Esophagus muscularis mucosa (tissue), 4 donors: ENCODE measurements around the gene STX3. TPM values are rescaled to one million over a fixed set of nuclear protein-coding genes. Genes with fewer than 3 reads are reported as not detected.
"Not testable (repeated sequence)": the region's sequence is repeated elsewhere in the genome, so short reads cannot be mapped to it uniquely, and the experiment has no call there.

Experiments
- DNase-seq: peaks from one replicate; pipeline ENCODE4 v3.0.0-alpha.2; 2017; ENCODE audit errors: extremely low spot score
- H3K27ac ChIP-seq, 4 donors: fragments of 200-600 bp; sonication (generic); replicated peaks in 1 of 4; 1 replicate in 3 of 4; 2 replicates in 1 of 4; pipeline ENCODE4 v1.5.1; 2016 to 2019; ENCODE audit warnings: mild to moderate bottlenecking in 1 of 4
- H3K27me3 ChIP-seq, 4 donors: fragments of 200-600 bp; sonication (generic); one replicate each; pipeline versions ENCODE4 v1.5.1 to v1.6.0; 2016 to 2019
- H3K36me3 ChIP-seq, 4 donors: fragments of 200-600 bp; sonication (generic); one replicate each; pipeline ENCODE4 v1.5.1; 2016 to 2019
- H3K4me1 ChIP-seq, 4 donors: fragments of 200-600 bp; sonication (generic); one replicate each; pipeline ENCODE4 v1.5.1; 2016 to 2019
- H3K4me3 ChIP-seq, 4 donors: fragments of 200-600 bp; sonication (generic); 1 replicate in 2 of 4; 2 replicates in 2 of 4; pipeline ENCODE4 v1.5.1; 2016 to 2019; ENCODE audit warnings: mild to moderate bottlenecking in 4 of 4, moderate library complexity in 1 of 4
- H3K9me3 ChIP-seq, 4 donors: fragments of 200-600 bp; sonication (generic); 1 replicate in 3 of 4; 2 replicates in 1 of 4; pipeline ENCODE4 v1.5.1; 2016 to 2019
- CTCF ChIP-seq, 3 experiments: fragments of 200-600 bp in 2 of 3; fragments of 450-650 bp in 1 of 3; sonication (generic) in 2 of 3; IDR thresholded peaks; one replicate each; pipeline ENCODE4 v1.5.1; 2017 to 2019; ENCODE audit warnings: antibody characterized with exemption in 3 of 3, mild to moderate bottlenecking in 2 of 3, moderate library complexity in 1 of 3
- EP300 ChIP-seq: sonication (generic); formaldehyde crosslinking; IDR thresholded peaks from one replicate; pipeline ENCODE4 v1.6.1; 2017; ENCODE audit warnings: antibody characterized with exemption
- POLR2A ChIP-seq: fragments of 450-650 bp; IDR thresholded peaks from one replicate; pipeline ENCODE4 v1.6.1; 2017; ENCODE audit warnings: antibody characterized with exemption, moderate library complexity, mild to moderate bottlenecking, low read depth
- POLR2AphosphoS5 ChIP-seq, 2 donors: sonication (generic); formaldehyde crosslinking; IDR thresholded peaks; one replicate each; pipeline ENCODE4 v1.6.1; 2017; ENCODE audit warnings: antibody characterized with exemption in 2 of 2
- WGBS: methylation state at CpG from one replicate; pipeline ENCODE4 v1.1.5; 2018; 5-methylcytosine and 5-hydroxymethylcytosine counted together
- intact Hi-C: fragments of 100-400 bp; cut with DNase I; formaldehyde crosslinking; loops from one replicate; pipeline ENCODE4 v1.15.1; 2023
- total RNA-seq, 4 donors: library from RNA; depleted of rRNA; stranded (reverse); fragments of >200 nt; gene quantifications; one replicate each; pipeline versions ENCODE4 v1.1.0 to v1.2.1, GENCODE V29; 2016

Gene STX3
- total RNA-seq, 4 donors from 2014 or later, result 16.3 to 24.0 (median 22.3) TPM

- Histone ChIP-seq H3K4me1 (peaks cover 12 to 16% (median 14%) of the 10 kb centered on the region in 4 donors), H3K4me3 (no peak overlapping the region), H3K27ac (no peak overlapping the region), H3K27me3 (no peaks in the 10 kb centered on the region), H3K9me3 (no peaks in the 10 kb centered on the region), H3K36me3 (peaks cover 0 to under 1% (median 0%) of the 10 kb centered on the region in 4 donors)
- no peak for TF ChIP-seq EP300
- no peak for DNase-seq
- WGBS, result 58% methylated on average over 1 of the region's 1 CpG
- intact Hi-C loops, result no loop called here
Observed at GRCh38 chr11:59814021-59814420, 58.8 kb downstream of the STX3 start.

- intact Hi-C loops, result no loop called here
- Histone ChIP-seq H3K36me3 (no peaks in the 10 kb centered on the region), H3K9me3 (no peaks in the 10 kb centered on the region), H3K27ac (no peak overlapping the region), H3K4me1 (peaks cover 0 to 5% (median 4%) of the 10 kb centered on the region in 4 donors), H3K4me3 (no peak overlapping the region), H3K27me3 (no peaks in the 10 kb centered on the region)
- TF ChIP-seq POLR2A (no peak), EP300 (no peak), POLR2AphosphoS5 (IDR thresholded peaks at IDR 0.05) (no peak), CTCF (IDR thresholded peaks at IDR 0.05) (no peak)
- DNase-seq, result no peak
- WGBS, result 91% methylated on average over 1 of the region's 1 CpG
Observed at GRCh38 chr11:59815754-59816153, 60.6 kb downstream of the STX3 start.

- H3K9me3 ChIP-seq, H3K27me3 ChIP-seq, H3K36me3 ChIP-seq, H3K4me1 ChIP-seq, H3K4me3 ChIP-seq, H3K27ac ChIP-seq, DNase-seq, intact Hi-C loops: not testable (repeated sequence)
- 54% methylated on average over 1 of the region's 1 CpG for WGBS
Observed at GRCh38 chr11:59816434-59816833, 61.3 kb downstream of the STX3 start.

- TF ChIP-seq POLR2AphosphoS5 (IDR thresholded peaks at IDR 0.05), result no peak
- no peak for TF ChIP-seq POLR2A
- TF ChIP-seq CTCF (IDR thresholded peaks at IDR 0.05), result no peak
- TF ChIP-seq EP300, result no peak
- H3K4me3 ChIP-seq, result no peak overlapping the region
- H3K9me3 ChIP-seq, result no peaks in the 10 kb centered on the region
- H3K27me3 ChIP-seq, result no peaks in the 10 kb centered on the region
- WGBS, result 71% methylated on average over 4 of the region's 4 CpGs
- no peaks in the 10 kb centered on the region for H3K36me3 ChIP-seq
- no peak for DNase-seq
- peaks cover 0 to 9% (median 4%) of the 10 kb centered on the region in 4 donors for H3K4me1 ChIP-seq
- no peak overlapping the region for H3K27ac ChIP-seq
- intact Hi-C loops, result no loop called here
Observed at GRCh38 chr11:59818572-59818971, 63.4 kb downstream of the STX3 start.

GRCh38 chr11:59822989-59823566 is 67.9 kb downstream of the STX3 start:
- H3K27ac ChIP-seq, result no peak overlapping the region
- H3K9me3 ChIP-seq, result no peaks in the 10 kb centered on the region
- H3K4me1 ChIP-seq, result peaks cover 0 to 9% (median 4%) of the 10 kb centered on the region in 4 donors
- WGBS, result 4% methylated on average over 9 of the region's 9 CpGs
- no peak for DNase-seq
- H3K27me3 ChIP-seq, result no peaks in the 10 kb centered on the region
- TF ChIP-seq POLR2AphosphoS5 (IDR thresholded peaks at IDR 0.05), result no peak
- no peak for TF ChIP-seq EP300
- TF ChIP-seq CTCF (IDR thresholded peaks at IDR 0.05), result peak; percentile 56 to 64 (median 62)
- H3K36me3 ChIP-seq, result no peaks in the 10 kb centered on the region
- intact Hi-C loops, result loop anchor here (5.0 to 10.0 kb wide), 2 partner anchors 309 to 372 kb away; no protein-coding TSS in a partner anchor
- H3K4me3 ChIP-seq, result no peak overlapping the region

GRCh38 chr11:59829358-59829757 is 74.2 kb downstream of the STX3 start:
- intact Hi-C loops, result loop anchor here (10.0 kb wide), 1 partner anchor 365 kb away; no protein-coding TSS in a partner anchor
- WGBS, result 79% methylated on average over 3 of the region's 3 CpGs

More at GRCh38 chr11:59829358-59829757, 74.2 kb downstream of the STX3 start:
- DNase-seq, result no peak
- H3K4me1 ChIP-seq, result no peaks in the 10 kb centered on the region
- H3K4me3 ChIP-seq, result no peak overlapping the region
- H3K36me3 ChIP-seq, result no peaks in the 10 kb centered on the region
- TF ChIP-seq POLR2AphosphoS5 (IDR thresholded peaks at IDR 0.05) (no peak), EP300 (no peak), POLR2A (no peak)
- H3K27me3 ChIP-seq, result no peaks in the 10 kb centered on the region
- H3K27ac ChIP-seq, result no peak overlapping the region
- H3K9me3 ChIP-seq, result no peaks in the 10 kb centered on the region
